WTC11 (cell line): ENCODE results near the gene SCAF11. TPM values are rescaled to one million over a fixed set of nuclear protein-coding genes. Genes with fewer than 3 reads are reported as not detected.

Experiments
- ATAC-seq: fragments of 200-7000 bp; cut with Tn5 transposase; 2 replicates; pipeline ENCODE4 v1.10.0; 2021; ENCODE audit warnings: mild to moderate bottlenecking, moderate library complexity
- CTCF ChIA-PET: fragments of 300-600 bp; sonication (Branson Sonifier 250); formaldehyde crosslinking; loops from one replicate; lab custom pipeline; 2021; ENCODE audit warnings: antibody characterized with exemption; lab: Charles Lee
- POLR2A ChIA-PET: fragments of 350-600 bp; sonication (Branson Sonifier 250); formaldehyde crosslinking; loops from one replicate; lab custom pipeline; 2021; ENCODE audit warnings: antibody characterized with exemption; lab: Charles Lee
- DNase-seq: peaks from one replicate; pipeline ENCODE4 v3.0.0; 2021; ENCODE audit warnings: low spot score
- H3K27ac Mint-ChIP-seq: 2 replicates; pipeline ENCODE4 v1.8.0; 2021; ENCODE audit warnings: mixed read lengths
- H3K27me3 Mint-ChIP-seq: 2 replicates; pipeline ENCODE4 v1.8.0; 2021; ENCODE audit warnings: low read depth, mild to moderate bottlenecking, moderate library complexity, mixed read lengths
- H3K36me3 Mint-ChIP-seq: 2 replicates; pipeline ENCODE4 v1.8.0; 2021; ENCODE audit warnings: mixed read lengths
- H3K4me1 Mint-ChIP-seq: 2 replicates; pipeline ENCODE4 v1.8.0; 2022; ENCODE audit warnings: mixed read lengths
- H3K4me3 Mint-ChIP-seq: 2 replicates; pipeline ENCODE4 v1.8.0; 2021; ENCODE audit warnings: mild to moderate bottlenecking, moderate library complexity, mixed read lengths
- H3K9me3 Mint-ChIP-seq: 2 replicates; pipeline ENCODE4 v1.8.0; 2021; ENCODE audit warnings: mixed read lengths
- ATF1 ChIP-seq: sonication (generic); formaldehyde crosslinking; IDR thresholded peaks from 2 replicates; pipeline ENCODE4 v1.8.1; 2023; ENCODE audit warnings: mild to moderate bottlenecking, moderate library complexity, missing genetic modification reagents
- CREM ChIP-seq: sonication (generic); formaldehyde crosslinking; IDR thresholded peaks from 2 replicates; pipeline ENCODE4 v1.8.1; 2022; ENCODE audit warnings: mild to moderate bottlenecking, missing genetic modification reagents, moderate library complexity
- FOXK1 ChIP-seq: sonication (generic); formaldehyde crosslinking; IDR thresholded peaks from 2 replicates; pipeline ENCODE4 v1.8.0; 2022; ENCODE audit warnings: mild to moderate bottlenecking, moderate library complexity, missing genetic modification reagents
- GABPB1 ChIP-seq: sonication (generic); formaldehyde crosslinking; IDR thresholded peaks from 2 replicates; pipeline ENCODE4 v1.8.1; 2023; ENCODE audit warnings: mild to moderate bottlenecking, missing genetic modification reagents
- GTF2I ChIP-seq: fragments of 250-450 bp; sonication (Bioruptor Pico); conservative IDR thresholded peaks from 2 replicates; pipeline ENCODE4 v1.4.0; 2021; ENCODE audit warnings: mild to moderate bottlenecking
- JUN ChIP-seq: sonication (generic); formaldehyde crosslinking; IDR thresholded peaks from 2 replicates; pipeline ENCODE4 v1.8.0; 2023; ENCODE audit warnings: mild to moderate bottlenecking, missing genetic modification reagents
- NFE2L1 ChIP-seq: sonication (generic); formaldehyde crosslinking; IDR thresholded peaks from 2 replicates; pipeline ENCODE4 v1.8.1; 2023; ENCODE audit warnings: missing genetic modification reagents
- NR1H2 ChIP-seq: sonication (generic); formaldehyde crosslinking; IDR thresholded peaks from 2 replicates; pipeline ENCODE4 v1.9.0; 2021; ENCODE audit warnings: mild to moderate bottlenecking, moderate library complexity, missing genetic modification reagents
- NR2C2 ChIP-seq: sonication (generic); formaldehyde crosslinking; IDR thresholded peaks from 2 replicates; pipeline ENCODE4 v1.8.0; 2022; ENCODE audit warnings: mild to moderate bottlenecking, missing genetic modification reagents
- NR3C1 ChIP-seq: sonication (generic); formaldehyde crosslinking; conservative IDR thresholded peaks from 2 replicates; pipeline ENCODE4 v1.8.1; 2023; ENCODE audit warnings: low read depth, mild to moderate bottlenecking, missing genetic modification reagents
- PRRX2 ChIP-seq: fragments of 250-450 bp; sonication (Bioruptor Pico); IDR thresholded peaks from 2 replicates; pipeline ENCODE4 v1.8.0; 2021; ENCODE audit warnings: mild to moderate bottlenecking
- RELA ChIP-seq: sonication (generic); formaldehyde crosslinking; IDR thresholded peaks from 2 replicates; pipeline ENCODE4 v1.8.1; 2022; ENCODE audit warnings: missing genetic modification reagents, mild to moderate bottlenecking, borderline replicate concordance
- TEAD1 ChIP-seq: sonication (generic); formaldehyde crosslinking; IDR thresholded peaks from 2 replicates; pipeline ENCODE4 v1.8.0; 2022; ENCODE audit warnings: mild to moderate bottlenecking, missing genetic modification reagents
- ZBTB21 ChIP-seq: sonication (generic); formaldehyde crosslinking; IDR thresholded peaks from 2 replicates; pipeline ENCODE4 v1.8.1; 2023; ENCODE audit warnings: mild to moderate bottlenecking, missing genetic modification reagents, borderline replicate concordance
- ZNF671 ChIP-seq: fragments of 250-450 bp; sonication (Bioruptor Pico); IDR thresholded peaks from 2 replicates; pipeline ENCODE4 v1.8.0; 2021; ENCODE audit warnings: mild to moderate bottlenecking
- total RNA-seq: library from RNA; stranded (reverse); gene quantifications from 3 replicates; pipeline ENCODE4 v1.2.3, GENCODE V29; 2021
- TF ChIP-seq, protein P1 (sequence below): sonication (generic); formaldehyde crosslinking; IDR thresholded peaks from 2 replicates; pipeline ENCODE4 v1.8.0; 2023; ENCODE audit warnings: mild to moderate bottlenecking, missing genetic modification reagents
- TF ChIP-seq, protein P2 (sequence below): sonication (generic); formaldehyde crosslinking; conservative IDR thresholded peaks from 2 replicates; pipeline ENCODE4 v1.8.1; 2023; ENCODE audit warnings: mild to moderate bottlenecking, low read depth, missing genetic modification reagents, moderate library complexity
- TF ChIP-seq, protein P3 (sequence below): fragments of 200-600 bp; IDR thresholded peaks from 2 replicates; pipeline ENCODE4 v1.8.0; 2022; ENCODE audit warnings: antibody characterized with exemption
- TF ChIP-seq, protein P4 (sequence below): sonication (generic); formaldehyde crosslinking; IDR thresholded peaks from 2 replicates; pipeline ENCODE4 v1.8.0; 2023; ENCODE audit warnings: missing genetic modification reagents, mild to moderate bottlenecking, borderline replicate concordance

SCAF11 gene
- total RNA-seq, 1 experiment from 2014 or later: 72.6 TPM

DNA sequence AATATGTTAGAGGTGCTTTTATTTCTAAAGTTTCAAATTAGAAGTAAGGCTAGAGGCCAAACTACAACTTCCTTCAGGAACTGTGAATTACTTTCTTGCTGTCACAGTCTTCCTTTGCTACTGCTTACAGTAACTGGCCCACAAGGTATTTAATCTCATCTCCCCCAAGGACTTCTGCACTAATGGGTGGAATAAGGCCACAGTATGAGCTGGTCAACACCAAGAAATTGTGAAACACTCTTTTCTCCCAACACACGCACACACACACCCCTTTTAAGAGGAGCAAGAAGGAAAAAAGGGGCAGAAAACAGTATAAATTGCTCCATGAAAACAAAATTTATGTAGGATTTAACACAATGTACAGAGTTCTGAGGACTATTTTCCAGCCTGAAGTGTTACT lies 45.6 kb downstream of the SCAF11 start:
- CTCF ChIA-PET: no interaction called here

More for the DNA sequence above, 45.6 kb downstream of the SCAF11 start:
- Mint-ChIP-seq H3K4me1 (no peaks in the 10 kb centered on the region), H3K27ac (no peak overlapping the region), H3K27me3 (no peaks in the 10 kb centered on the region), H3K36me3 (peaks cover 33% of the 10 kb centered on the region), H3K9me3 (no peaks in the 10 kb centered on the region), H3K4me3 (no peak overlapping the region)
- TF ChIP-seq, protein P1, sequence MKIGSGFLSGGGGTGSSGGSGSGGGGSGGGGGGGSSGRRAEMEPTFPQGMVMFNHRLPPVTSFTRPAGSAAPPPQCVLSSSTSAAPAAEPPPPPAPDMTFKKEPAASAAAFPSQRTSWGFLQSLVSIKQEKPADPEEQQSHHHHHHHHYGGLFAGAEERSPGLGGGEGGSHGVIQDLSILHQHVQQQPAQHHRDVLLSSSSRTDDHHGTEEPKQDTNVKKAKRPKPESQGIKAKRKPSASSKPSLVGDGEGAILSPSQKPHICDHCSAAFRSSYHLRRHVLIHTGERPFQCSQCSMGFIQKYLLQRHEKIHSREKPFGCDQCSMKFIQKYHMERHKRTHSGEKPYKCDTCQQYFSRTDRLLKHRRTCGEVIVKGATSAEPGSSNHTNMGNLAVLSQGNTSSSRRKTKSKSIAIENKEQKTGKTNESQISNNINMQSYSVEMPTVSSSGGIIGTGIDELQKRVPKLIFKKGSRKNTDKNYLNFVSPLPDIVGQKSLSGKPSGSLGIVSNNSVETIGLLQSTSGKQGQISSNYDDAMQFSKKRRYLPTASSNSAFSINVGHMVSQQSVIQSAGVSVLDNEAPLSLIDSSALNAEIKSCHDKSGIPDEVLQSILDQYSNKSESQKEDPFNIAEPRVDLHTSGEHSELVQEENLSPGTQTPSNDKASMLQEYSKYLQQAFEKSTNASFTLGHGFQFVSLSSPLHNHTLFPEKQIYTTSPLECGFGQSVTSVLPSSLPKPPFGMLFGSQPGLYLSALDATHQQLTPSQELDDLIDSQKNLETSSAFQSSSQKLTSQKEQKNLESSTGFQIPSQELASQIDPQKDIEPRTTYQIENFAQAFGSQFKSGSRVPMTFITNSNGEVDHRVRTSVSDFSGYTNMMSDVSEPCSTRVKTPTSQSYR (CRISPR knock-in tag): no peak
- TF ChIP-seq TEAD1 (CRISPR knock-in tag) (no peak), RELA (no peak), GABPB1 (CRISPR knock-in tag) (no peak), FOXK1 (CRISPR knock-in tag) (no peak), GTF2I (CRISPR knock-in tag) (no peak), ZBTB21 (CRISPR knock-in tag) (no peak), PRRX2 (no peak), CREM (CRISPR knock-in tag) (no peak), ATF1 (no peak), ZNF671 (CRISPR knock-in tag) (no peak), NR2C2 (CRISPR knock-in tag) (no peak), NFE2L1 (CRISPR knock-in tag) (no peak), JUN (no peak), NR1H2 (CRISPR knock-in tag) (no peak), NR3C1 (no peak)
- TF ChIP-seq, protein P2, sequence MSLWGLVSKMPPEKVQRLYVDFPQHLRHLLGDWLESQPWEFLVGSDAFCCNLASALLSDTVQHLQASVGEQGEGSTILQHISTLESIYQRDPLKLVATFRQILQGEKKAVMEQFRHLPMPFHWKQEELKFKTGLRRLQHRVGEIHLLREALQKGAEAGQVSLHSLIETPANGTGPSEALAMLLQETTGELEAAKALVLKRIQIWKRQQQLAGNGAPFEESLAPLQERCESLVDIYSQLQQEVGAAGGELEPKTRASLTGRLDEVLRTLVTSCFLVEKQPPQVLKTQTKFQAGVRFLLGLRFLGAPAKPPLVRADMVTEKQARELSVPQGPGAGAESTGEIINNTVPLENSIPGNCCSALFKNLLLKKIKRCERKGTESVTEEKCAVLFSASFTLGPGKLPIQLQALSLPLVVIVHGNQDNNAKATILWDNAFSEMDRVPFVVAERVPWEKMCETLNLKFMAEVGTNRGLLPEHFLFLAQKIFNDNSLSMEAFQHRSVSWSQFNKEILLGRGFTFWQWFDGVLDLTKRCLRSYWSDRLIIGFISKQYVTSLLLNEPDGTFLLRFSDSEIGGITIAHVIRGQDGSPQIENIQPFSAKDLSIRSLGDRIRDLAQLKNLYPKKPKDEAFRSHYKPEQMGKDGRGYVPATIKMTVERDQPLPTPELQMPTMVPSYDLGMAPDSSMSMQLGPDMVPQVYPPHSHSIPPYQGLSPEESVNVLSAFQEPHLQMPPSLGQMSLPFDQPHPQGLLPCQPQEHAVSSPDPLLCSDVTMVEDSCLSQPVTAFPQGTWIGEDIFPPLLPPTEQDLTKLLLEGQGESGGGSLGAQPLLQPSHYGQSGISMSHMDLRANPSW (CRISPR knock-in tag): no peak
- TF ChIP-seq, protein P3, sequence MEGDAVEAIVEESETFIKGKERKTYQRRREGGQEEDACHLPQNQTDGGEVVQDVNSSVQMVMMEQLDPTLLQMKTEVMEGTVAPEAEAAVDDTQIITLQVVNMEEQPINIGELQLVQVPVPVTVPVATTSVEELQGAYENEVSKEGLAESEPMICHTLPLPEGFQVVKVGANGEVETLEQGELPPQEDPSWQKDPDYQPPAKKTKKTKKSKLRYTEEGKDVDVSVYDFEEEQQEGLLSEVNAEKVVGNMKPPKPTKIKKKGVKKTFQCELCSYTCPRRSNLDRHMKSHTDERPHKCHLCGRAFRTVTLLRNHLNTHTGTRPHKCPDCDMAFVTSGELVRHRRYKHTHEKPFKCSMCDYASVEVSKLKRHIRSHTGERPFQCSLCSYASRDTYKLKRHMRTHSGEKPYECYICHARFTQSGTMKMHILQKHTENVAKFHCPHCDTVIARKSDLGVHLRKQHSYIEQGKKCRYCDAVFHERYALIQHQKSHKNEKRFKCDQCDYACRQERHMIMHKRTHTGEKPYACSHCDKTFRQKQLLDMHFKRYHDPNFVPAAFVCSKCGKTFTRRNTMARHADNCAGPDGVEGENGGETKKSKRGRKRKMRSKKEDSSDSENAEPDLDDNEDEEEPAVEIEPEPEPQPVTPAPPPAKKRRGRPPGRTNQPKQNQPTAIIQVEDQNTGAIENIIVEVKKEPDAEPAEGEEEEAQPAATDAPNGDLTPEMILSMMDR: no peak
- TF ChIP-seq, protein P4, sequence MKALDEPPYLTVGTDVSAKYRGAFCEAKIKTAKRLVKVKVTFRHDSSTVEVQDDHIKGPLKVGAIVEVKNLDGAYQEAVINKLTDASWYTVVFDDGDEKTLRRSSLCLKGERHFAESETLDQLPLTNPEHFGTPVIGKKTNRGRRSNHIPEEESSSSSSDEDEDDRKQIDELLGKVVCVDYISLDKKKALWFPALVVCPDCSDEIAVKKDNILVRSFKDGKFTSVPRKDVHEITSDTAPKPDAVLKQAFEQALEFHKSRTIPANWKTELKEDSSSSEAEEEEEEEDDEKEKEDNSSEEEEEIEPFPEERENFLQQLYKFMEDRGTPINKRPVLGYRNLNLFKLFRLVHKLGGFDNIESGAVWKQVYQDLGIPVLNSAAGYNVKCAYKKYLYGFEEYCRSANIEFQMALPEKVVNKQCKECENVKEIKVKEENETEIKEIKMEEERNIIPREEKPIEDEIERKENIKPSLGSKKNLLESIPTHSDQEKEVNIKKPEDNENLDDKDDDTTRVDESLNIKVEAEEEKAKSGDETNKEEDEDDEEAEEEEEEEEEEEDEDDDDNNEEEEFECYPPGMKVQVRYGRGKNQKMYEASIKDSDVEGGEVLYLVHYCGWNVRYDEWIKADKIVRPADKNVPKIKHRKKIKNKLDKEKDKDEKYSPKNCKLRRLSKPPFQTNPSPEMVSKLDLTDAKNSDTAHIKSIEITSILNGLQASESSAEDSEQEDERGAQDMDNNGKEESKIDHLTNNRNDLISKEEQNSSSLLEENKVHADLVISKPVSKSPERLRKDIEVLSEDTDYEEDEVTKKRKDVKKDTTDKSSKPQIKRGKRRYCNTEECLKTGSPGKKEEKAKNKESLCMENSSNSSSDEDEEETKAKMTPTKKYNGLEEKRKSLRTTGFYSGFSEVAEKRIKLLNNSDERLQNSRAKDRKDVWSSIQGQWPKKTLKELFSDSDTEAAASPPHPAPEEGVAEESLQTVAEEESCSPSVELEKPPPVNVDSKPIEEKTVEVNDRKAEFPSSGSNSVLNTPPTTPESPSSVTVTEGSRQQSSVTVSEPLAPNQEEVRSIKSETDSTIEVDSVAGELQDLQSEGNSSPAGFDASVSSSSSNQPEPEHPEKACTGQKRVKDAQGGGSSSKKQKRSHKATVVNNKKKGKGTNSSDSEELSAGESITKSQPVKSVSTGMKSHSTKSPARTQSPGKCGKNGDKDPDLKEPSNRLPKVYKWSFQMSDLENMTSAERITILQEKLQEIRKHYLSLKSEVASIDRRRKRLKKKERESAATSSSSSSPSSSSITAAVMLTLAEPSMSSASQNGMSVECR (CRISPR knock-in tag): no peak
- DNase-seq (no peak), ATAC-seq (no peak)
- POLR2A ChIA-PET: no interaction called here
